Mammary epithelial cell (primary cell): ENCODE data around the gene AHRR.

Experiments used
- CTCF ChIP-seq, 2 donors: IDR thresholded peaks in 1 of 2; conservative IDR thresholded peaks in 1 of 2; 2 replicates each; pipeline ENCODE4 v1.5.1; 2011 to 2012; ENCODE audit warnings: inconsistent platforms in 2 of 2, low read length in 2 of 2, mild to moderate bottlenecking in 2 of 2, control low read depth in 1 of 2, low read depth in 1 of 2; ENCODE audit not compliant: insufficient read depth in 1 of 2; ENCODE audit errors: extremely low read depth in 1 of 2
- EZH2 ChIP-seq: IDR thresholded peaks from 2 replicates; pipeline ENCODE4 v1.6.1; 2012; ENCODE audit warnings: low read length, inconsistent platforms, borderline replicate concordance

DNA sequence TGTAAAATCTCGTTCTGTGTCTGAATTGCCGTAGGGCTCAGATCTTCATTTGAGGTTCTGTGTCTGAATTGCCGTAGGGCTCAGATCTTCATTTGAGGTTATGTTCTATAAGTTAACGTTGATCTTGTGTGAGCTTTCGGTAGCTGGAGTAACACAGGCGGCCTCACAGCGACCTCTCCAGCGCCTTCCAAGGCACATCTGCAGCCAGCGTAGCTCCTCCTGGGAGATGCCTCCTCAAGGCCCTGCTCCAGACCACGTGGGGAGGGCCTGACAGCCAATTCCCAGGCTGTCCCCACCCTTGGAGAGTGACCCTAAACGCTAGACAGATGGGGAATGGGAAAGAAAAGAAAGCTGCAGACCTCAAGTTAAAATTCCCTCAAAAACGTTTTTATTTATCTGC is 8.7 kb upstream of the AHRR start:
- no peak for TF ChIP-seq CTCF (conservative IDR thresholded peaks at IDR 0.05 in 1 of 2, IDR thresholded peaks at IDR 0.05 in 1 of 2; ENCODE audit: extremely low read depth in 1 of 2, insufficient read depth in 1 of 2, low read depth in 1 of 2, low read length in 2 of 2)
- TF ChIP-seq EZH2, result no peak
